22Rv1 (cell line): ENCODE data around the gene MGAT5.

Experiments used
- CTCF ChIP-seq: fragments of 450-650 bp; IDR thresholded peaks from 2 replicates; pipeline ENCODE4 v1.5.1; 2017; ENCODE audit warnings: mild to moderate bottlenecking
- ZFX ChIP-seq: fragments of 450-650 bp; IDR thresholded peaks from 2 replicates; pipeline ENCODE4 v1.6.1; 2017; ENCODE audit warnings: antibody characterized with exemption, borderline replicate concordance

DNA sequence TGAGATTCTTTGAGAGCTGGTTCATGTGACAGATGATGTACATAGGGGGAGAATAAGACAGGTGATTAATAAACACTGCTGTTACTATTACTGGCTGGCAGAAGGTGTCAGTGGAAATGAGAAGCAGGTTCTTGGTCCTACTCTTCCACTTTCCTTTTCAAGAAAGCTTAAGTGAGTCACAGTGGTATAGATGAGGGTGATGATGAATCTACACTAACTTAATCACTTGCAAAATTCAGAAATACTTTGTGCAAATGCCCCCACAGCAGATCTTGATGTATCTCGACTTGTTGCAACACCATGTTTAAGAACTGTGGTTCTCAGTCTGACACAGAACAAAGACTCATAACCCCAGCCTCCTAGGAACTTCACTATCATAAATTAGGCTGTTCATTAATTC is 35.9 kb upstream of the MGAT5 start:
- TF ChIP-seq ZFX (no peak), CTCF (no peak)
